Activated CD4-positive, alpha-beta memory T cell treated with anti-CD3 and anti-CD28 coated beads for 36 hours (primary cell): ENCODE data around the gene MTHFD1. TPM values are rescaled to one million over a fixed set of nuclear protein-coding genes. Genes with fewer than 3 reads are reported as not detected.

Experiments
- CTCF ChIA-PET: fragments of 350-600 bp; sonication (Branson Sonifier 250); formaldehyde crosslinking; loops from one replicate; lab custom pipeline; 2021; ENCODE audit warnings: antibody characterized with exemption, inconsistent platforms; lab: Charles Lee
- POLR2A ChIA-PET: fragments of 350-600 bp; sonication (Branson Sonifier 250); formaldehyde crosslinking; loops from one replicate; lab custom pipeline; 2021; ENCODE audit warnings: antibody characterized with exemption; lab: Charles Lee
- DNase-seq: peaks from one replicate; pipeline ENCODE4 v3.0.0-alpha.2; 2020
- H3K27ac Mint-ChIP-seq: one replicate; pipeline ENCODE4 v1.8.0; 2021; ENCODE audit warnings: mixed read lengths
- H3K27me3 Mint-ChIP-seq: one replicate; pipeline ENCODE4 v1.8.0; 2021; ENCODE audit warnings: mixed read lengths
- H3K36me3 Mint-ChIP-seq: one replicate; pipeline ENCODE4 v1.8.0; 2021; ENCODE audit warnings: mixed read lengths
- H3K4me1 Mint-ChIP-seq: one replicate; pipeline ENCODE4 v1.8.0; 2021; ENCODE audit warnings: low read depth, mixed read lengths
- H3K4me3 Mint-ChIP-seq: one replicate; pipeline ENCODE4 v1.8.0; 2021; ENCODE audit warnings: mild to moderate bottlenecking, mixed read lengths
- H3K9me3 Mint-ChIP-seq: one replicate; pipeline ENCODE4 v1.8.0; 2021; ENCODE audit warnings: mixed read lengths
- intact Hi-C: fragments of 100-400 bp; cut with micrococcal nuclease; formaldehyde crosslinking; loops from one replicate; pipeline ENCODE4 v1.15.1; 2023
- total RNA-seq, 2 experiments: library from RNA; stranded (reverse); gene quantifications; one replicate each; pipeline ENCODE4 v1.2.3, GENCODE V29; 2021

The MTHFD1 gene
- total RNA-seq, 2 experiments from 2014 or later, result 212 to 221 TPM

DNA sequence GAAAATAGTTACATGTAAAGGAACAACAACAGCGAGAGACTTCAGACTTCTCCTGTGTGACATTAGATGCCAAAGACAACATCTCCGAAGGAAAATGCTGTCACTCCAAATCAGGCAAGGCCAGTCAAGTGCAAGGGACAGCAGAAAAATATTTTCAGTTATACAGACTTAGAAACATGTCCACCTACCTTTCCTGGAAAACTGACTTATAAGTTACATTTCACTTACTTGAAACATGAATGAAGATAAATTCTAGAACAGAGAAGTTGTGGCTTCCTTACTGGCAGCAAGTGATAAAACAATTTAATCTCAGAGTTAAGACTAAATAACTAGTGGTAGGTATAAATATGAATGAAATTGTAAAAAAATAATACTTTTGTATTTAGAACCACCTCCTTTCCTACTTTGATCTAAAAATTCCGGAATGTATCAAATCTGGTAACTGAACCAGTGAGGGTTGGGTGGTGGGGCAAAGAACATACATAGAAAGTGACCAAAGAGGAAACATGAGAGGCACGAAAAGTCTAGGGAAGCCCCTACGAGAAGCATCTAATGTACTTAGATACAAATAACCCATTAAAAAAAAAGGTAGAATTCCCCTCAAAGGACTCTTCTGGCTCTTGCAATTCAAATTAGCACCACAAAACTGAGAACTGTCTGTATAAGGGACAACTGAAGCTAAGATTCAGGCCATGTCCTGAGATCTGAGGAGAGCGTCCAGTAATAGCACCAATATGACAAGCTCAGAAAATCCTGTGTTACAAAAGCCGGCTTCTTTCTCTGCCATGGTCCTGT lies 21.2 kb downstream of the MTHFD1 start:
- Mint-ChIP-seq H3K27ac (no peak overlapping the region), H3K27me3 (no peaks in the 10 kb centered on the region), H3K9me3 (no peaks in the 10 kb centered on the region), H3K4me1 (peaks cover 12% of the 10 kb centered on the region), H3K36me3 (peaks cover 30% of the 10 kb centered on the region), H3K4me3 (no peak overlapping the region)
- CTCF ChIA-PET, result interaction anchor here (0.7 kb wide), 1 partner anchor 14 kb away, joined by 3 read pairs; no protein-coding TSS in a partner anchor
- intact Hi-C loops, result no loop called here
- DNase-seq, result no peak
- POLR2A ChIA-PET, result no interaction called here

DNA sequence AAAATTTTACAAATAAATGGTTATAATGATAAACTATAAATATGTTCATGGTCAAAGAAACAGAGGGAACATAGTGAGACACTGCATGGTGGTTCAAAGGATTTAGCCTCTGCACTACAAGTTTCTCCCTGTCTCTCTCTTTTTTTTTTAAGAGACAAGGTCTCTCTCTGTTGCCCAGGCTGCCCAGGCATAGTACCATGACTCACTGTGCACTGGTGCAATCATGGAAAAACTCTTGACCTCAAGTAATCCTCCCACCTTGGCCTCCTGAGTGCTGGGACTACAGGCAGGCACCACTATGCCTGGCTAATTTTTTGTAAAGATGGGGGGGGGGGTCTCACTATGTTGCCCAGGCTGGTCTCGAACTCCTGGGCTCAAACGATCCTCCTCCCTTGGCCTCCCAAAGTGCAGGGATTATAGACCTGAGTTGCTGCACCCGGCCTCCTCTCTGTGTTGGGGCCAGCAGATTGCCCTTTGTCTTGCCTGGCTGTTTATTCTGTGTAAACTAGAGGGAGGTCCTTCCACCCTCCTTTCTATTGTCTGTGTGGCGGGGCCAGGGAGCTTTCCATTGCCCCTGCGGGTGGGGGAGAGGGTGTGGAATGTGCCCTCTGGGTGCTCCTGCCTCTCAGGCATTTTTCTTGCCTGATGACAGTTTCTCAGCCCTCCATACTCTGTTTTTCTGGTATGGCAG lies 22.1 kb downstream of the MTHFD1 start:
- ChIA-PET CTCF (interaction anchor here (1.0 kb wide), 1 partner anchor 20 kb away, joined by 4 read pairs; no protein-coding TSS in a partner anchor), POLR2A (no interaction called here)
- no peak overlapping the region for H3K27ac Mint-ChIP-seq
- intact Hi-C loops, result no loop called here
- no peak for DNase-seq
- no peaks in the 10 kb centered on the region for H3K27me3 Mint-ChIP-seq
- H3K36me3 Mint-ChIP-seq, result peaks cover 32% of the 10 kb centered on the region
- H3K4me3 Mint-ChIP-seq, result no peak overlapping the region
- H3K4me1 Mint-ChIP-seq, result peaks cover 12% of the 10 kb centered on the region
- H3K9me3 Mint-ChIP-seq, result no peaks in the 10 kb centered on the region

DNA sequence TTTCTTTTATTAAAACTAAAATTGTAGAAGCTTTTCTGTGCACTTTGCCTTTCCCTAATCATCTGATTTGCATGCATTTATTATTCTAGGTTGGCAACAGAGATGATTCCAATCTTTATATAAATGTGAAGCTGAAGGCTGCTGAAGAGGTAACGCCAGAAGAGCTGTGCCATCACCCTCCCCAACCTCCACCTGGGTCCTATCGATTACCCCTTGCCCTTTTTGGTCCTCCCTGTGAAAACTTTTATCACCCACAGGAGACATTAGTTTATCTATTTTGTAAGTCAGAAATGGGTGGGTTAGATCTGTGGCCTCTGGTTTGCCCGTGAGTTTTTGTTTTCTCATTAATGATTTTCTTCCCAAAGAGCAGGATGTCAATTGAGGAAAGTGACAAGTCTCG lies 22.8 kb downstream of the MTHFD1 start:
- Mint-ChIP-seq H3K9me3 (no peaks in the 10 kb centered on the region), H3K36me3 (peaks cover 33% of the 10 kb centered on the region), H3K4me3 (no peak overlapping the region), H3K27ac (no peak overlapping the region), H3K4me1 (peaks cover 15% of the 10 kb centered on the region), H3K27me3 (no peaks in the 10 kb centered on the region)
- ChIA-PET CTCF (interaction anchor here (1.0 kb wide), 1 partner anchor 19 kb away, joined by 4 read pairs; no protein-coding TSS in a partner anchor), POLR2A (no interaction called here)
- intact Hi-C loops, result no loop called here
- no peak for DNase-seq

DNA sequence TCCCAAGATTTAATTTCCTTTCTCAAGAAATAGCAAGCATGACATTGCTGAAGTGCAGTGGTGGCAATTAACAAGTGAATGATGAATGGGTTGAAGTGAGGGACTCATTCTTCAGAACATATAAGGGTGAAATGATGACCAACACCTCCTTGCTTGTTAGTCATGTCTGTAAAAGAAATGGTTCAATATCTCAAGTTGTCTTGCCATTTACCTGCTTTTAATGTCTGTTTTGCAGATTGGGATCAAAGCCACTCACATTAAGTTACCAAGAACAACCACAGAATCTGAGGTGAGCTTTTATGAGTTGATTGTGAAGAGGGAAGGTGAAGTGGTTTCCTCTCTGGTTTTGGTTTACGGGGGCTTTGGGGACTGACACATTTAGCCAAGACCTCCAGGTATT lies 24.1 kb downstream of the MTHFD1 start:
- H3K27ac Mint-ChIP-seq, result no peak overlapping the region
- intact Hi-C loops, result no loop called here
- H3K9me3 Mint-ChIP-seq, result no peaks in the 10 kb centered on the region
- peaks cover 34% of the 10 kb centered on the region for H3K36me3 Mint-ChIP-seq
- no peak overlapping the region for H3K4me3 Mint-ChIP-seq
- no peak for DNase-seq
- no peaks in the 10 kb centered on the region for H3K27me3 Mint-ChIP-seq
- CTCF ChIA-PET, result interaction anchor here (0.7 to 0.9 kb wide), 2 partner anchors 18 to 39 kb away, joined by 3 to 6 read pairs; no protein-coding TSS in a partner anchor
- peaks cover 15% of the 10 kb centered on the region for H3K4me1 Mint-ChIP-seq
- POLR2A ChIA-PET, result no interaction called here

DNA sequence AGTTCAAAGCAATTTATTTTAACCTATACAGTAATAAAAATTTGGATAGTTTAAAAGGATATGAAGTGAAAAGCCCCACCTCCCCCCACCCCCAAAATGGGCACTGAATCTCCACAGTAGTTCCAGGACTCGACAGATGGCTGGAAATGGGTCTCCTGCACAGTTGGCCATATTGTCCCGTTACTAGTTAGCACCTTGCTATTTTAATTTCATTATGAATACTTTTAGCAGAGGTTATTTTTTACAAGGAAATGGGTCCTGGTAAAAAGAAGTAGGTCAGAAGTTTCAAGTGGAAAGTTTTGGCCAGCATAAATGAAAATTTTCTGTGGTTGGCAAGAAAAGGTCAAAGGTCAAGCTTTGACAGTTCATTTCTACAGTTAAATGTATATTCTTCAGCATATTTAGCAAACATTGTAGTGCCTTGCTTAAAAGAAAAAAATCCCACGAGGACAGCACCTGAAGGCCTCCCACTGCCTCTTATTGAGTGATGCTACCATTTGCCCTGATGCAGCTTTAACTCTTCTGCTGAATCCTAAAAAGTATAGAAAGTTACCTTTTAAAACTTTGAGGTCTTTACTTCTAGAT lies 28.3 kb downstream of the MTHFD1 start:
- H3K9me3 Mint-ChIP-seq, result no peaks in the 10 kb centered on the region
- peaks cover 53% of the 10 kb centered on the region for H3K36me3 Mint-ChIP-seq
- H3K27me3 Mint-ChIP-seq, result no peaks in the 10 kb centered on the region
- H3K4me1 Mint-ChIP-seq, result peaks cover 10% of the 10 kb centered on the region
- ChIA-PET CTCF (interaction anchor here (0.6 to 7.1 kb wide), 3 partner anchors 14 to 62 kb away, joined by 3 to 54 read pairs (median 4); no protein-coding TSS in a partner anchor), POLR2A (no interaction called here)
- no peak overlapping the region for H3K4me3 Mint-ChIP-seq
- H3K27ac Mint-ChIP-seq, result peak overlapping the region; percentile 23
- no peak for DNase-seq
- intact Hi-C loops, result no loop called here

DNA sequence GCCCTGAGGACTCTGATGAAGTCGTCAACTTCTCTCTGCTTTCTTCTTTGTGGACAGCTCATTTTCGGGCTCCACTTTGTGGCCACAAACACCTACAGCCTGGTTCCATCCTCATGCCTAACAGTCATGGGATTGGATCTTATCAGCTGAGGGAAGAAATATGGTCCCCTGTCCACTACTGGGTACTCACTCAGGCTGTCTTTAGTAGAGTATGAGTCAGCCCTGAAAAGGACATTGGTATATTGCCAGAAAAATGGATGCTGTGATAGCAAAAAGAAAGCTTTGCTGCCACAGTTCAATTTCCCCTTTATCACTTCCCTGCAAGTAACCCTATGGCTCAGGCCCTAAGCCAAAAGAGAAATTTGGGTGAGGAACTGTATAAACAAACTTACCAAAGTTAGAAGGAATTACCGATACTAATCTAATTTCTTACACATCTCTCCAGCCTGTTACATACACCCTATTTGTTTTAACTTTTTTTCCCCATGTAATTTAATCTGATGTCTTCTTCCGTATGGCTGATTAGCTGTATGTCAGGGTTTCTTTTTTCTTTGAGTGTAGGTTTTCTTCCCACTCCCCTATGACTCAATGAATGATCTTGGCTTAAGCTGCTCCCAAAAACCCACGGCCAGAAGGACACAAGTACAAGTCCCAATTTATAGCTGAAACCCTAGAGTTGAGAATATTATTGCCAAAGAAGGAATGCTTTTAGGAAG lies 29.1 kb downstream of the MTHFD1 start:
- Mint-ChIP-seq H3K4me3 (no peak overlapping the region), H3K36me3 (peaks cover 52% of the 10 kb centered on the region), H3K4me1 (peaks cover 14% of the 10 kb centered on the region), H3K9me3 (no peaks in the 10 kb centered on the region), H3K27ac (no peak overlapping the region), H3K27me3 (no peaks in the 10 kb centered on the region)
- POLR2A ChIA-PET, result no interaction called here
- CTCF ChIA-PET, result interaction anchor here (0.6 to 7.1 kb wide), 3 partner anchors 13 to 61 kb away, joined by 4 to 54 read pairs (median 4); no protein-coding TSS in a partner anchor
- no peak for DNase-seq
- intact Hi-C loops, result no loop called here

DNA sequence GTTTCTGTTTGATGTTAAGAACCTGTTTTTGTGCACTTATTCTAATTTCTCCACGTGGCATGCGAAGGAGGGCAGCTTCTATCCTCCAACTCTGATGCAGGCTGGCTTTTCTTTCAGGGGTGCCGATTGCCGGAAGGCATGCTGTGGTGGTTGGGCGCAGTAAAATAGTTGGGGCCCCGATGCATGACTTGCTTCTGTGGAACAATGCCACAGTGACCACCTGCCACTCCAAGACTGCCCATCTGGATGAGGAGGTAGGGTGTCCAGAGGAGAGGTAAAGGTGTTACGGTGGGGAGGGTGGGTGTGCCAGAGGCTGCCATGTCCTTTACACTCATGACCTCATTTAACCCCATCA lies 29.6 kb downstream of the MTHFD1 start:
- H3K4me1 Mint-ChIP-seq, result peaks cover 18% of the 10 kb centered on the region
- no peak overlapping the region for H3K4me3 Mint-ChIP-seq
- CTCF ChIA-PET, result interaction anchor here (1.2 to 7.1 kb wide), 2 partner anchors 12 to 60 kb away, joined by 4 to 54 read pairs; no protein-coding TSS in a partner anchor
- H3K27me3 Mint-ChIP-seq, result no peaks in the 10 kb centered on the region
- DNase-seq, result no peak
- POLR2A ChIA-PET, result no interaction called here
- no peak overlapping the region for H3K27ac Mint-ChIP-seq
- H3K36me3 Mint-ChIP-seq, result peaks cover 54% of the 10 kb centered on the region
- intact Hi-C loops, result no loop called here
- H3K9me3 Mint-ChIP-seq, result no peaks in the 10 kb centered on the region

DNA sequence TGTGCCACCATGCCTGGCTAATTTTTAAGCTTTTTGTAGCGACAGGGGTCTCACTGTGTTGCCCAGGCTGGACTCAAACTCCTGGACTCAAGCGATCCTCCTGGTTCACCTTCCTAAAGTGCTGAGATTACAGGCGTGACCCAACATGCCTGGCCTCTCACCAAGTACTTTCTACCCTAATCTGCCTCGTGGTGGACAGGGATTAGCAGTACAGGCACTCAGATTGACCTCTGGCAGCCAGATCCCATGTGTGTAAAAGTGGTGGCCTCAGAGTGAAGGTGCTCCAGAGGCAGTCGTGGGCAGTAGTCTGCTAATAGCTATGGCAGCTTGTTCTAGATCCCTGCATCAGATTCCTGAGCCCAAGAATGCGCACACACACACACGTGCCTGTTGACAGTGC lies 30.9 kb downstream of the MTHFD1 start:
- H3K27me3 Mint-ChIP-seq, result no peaks in the 10 kb centered on the region

DNA sequence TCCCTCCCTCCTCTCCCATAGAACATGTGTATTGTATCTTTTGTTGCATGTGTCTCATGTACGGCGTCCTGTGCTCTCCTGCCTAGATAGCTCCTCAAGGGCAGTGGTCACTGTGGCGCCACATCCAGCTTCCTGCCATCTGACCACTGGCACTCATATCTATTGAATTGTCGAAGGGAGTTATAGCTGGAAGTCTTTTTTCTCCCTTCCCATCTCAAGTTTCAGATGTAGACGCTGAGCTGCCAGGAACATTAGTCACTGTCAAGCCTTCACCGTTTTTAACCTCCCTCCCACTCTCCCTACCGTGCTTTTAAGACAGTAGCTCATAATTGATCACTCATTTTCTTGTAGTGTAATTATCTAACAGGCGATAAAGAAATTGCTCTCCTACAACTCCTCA lies 33.0 kb downstream of the MTHFD1 start:
- H3K4me1 Mint-ChIP-seq, result peaks cover 25% of the 10 kb centered on the region
- H3K9me3 Mint-ChIP-seq, result no peaks in the 10 kb centered on the region
- no peaks in the 10 kb centered on the region for H3K27me3 Mint-ChIP-seq
- H3K4me3 Mint-ChIP-seq, result no peak overlapping the region
- intact Hi-C loops, result no loop called here
- CTCF ChIA-PET, result interaction anchor here (0.6 to 7.1 kb wide), 5 partner anchors 9 to 442 kb away, joined by 3 to 54 read pairs (median 4); no protein-coding TSS in a partner anchor
- no peak for DNase-seq
- POLR2A ChIA-PET, result interaction anchor here (1.5 kb wide), 1 partner anchor 33 kb away, joined by 4 read pairs; the partner anchor contains the start of gene MTHFD1
- H3K27ac Mint-ChIP-seq, result no peak overlapping the region
- H3K36me3 Mint-ChIP-seq, result peaks cover 63% of the 10 kb centered on the region

More for the DNA sequence above, 30.9 kb downstream of the MTHFD1 start:
- peaks cover 59% of the 10 kb centered on the region for H3K36me3 Mint-ChIP-seq
- ChIA-PET CTCF (interaction anchor here (7.1 kb wide), 1 partner anchor 11 kb away, joined by 54 read pairs; no protein-coding TSS in a partner anchor), POLR2A (no interaction called here)
- H3K4me1 Mint-ChIP-seq, result peaks cover 25% of the 10 kb centered on the region
- no peak overlapping the region for H3K4me3 Mint-ChIP-seq
- intact Hi-C loops, result no loop called here
- H3K9me3 Mint-ChIP-seq, result no peaks in the 10 kb centered on the region
- no peak overlapping the region for H3K27ac Mint-ChIP-seq
- no peak for DNase-seq

DNA sequence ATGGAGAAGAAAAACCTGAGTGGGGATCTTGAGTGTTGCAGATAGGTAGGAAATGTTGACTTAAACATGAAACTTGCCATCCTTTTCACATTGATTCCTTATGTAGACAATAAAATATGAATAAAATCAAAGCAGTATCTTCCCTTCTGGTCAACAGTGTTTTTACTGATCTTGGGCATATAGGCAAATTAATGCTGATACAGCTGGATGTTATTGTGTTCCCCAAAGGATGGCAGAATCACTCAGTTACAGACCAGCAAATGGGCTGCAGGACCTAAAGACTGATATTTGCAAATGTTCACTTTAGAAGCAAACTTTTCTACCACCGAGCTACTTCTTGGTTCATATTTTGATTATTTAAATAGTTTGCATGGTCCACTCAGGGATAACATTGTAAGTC lies 33.9 kb downstream of the MTHFD1 start:
- Mint-ChIP-seq H3K36me3 (peaks cover 63% of the 10 kb centered on the region), H3K4me1 (peaks cover 25% of the 10 kb centered on the region), H3K9me3 (no peaks in the 10 kb centered on the region), H3K27ac (peak overlapping the region; percentile 57), H3K27me3 (no peaks in the 10 kb centered on the region), H3K4me3 (no peak overlapping the region)
- intact Hi-C loops, result loop anchor here (2.0 kb wide), 2 partner anchors 53 to 83 kb away; partner anchors contain the start of gene ZBTB1
- DNase-seq, result no peak
- CTCF ChIA-PET, result interaction anchor here (1.3 to 7.1 kb wide), 5 partner anchors 8 to 89 kb away, joined by 3 to 54 read pairs (median 7); no protein-coding TSS in a partner anchor
- POLR2A ChIA-PET, result interaction anchor here (0.7 to 1.5 kb wide), 2 partner anchors 34 to 295 kb away, joined by 3 to 4 read pairs; partner anchors contain the start of gene MTHFD1

DNA sequence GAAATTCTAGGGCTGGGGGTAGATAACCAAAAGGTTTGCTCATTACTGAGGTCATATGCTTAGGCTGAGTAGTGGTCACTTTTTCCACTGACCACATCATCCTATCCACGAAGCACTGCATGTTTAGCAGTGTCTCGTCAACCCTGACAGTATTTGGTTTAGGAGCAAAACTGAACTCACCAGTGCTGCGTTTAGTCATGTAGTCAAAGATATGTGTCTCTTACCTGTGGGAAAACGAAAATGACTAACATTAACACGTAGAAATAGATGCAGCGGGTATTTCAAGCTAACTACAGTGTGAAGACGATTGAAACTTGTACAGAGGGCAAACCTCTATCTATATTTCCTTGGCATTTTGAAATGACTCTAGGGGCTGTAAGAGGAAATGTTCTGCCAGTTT lies 34.6 kb downstream of the MTHFD1 start:
- H3K27ac Mint-ChIP-seq, result peak overlapping the region; percentile 57
- no peaks in the 10 kb centered on the region for H3K27me3 Mint-ChIP-seq
- intact Hi-C loops, result loop anchor here (2.0 kb wide), 2 partner anchors 52 to 82 kb away; partner anchors contain the start of gene ZBTB1
- ChIA-PET POLR2A (interaction anchor here (0.7 to 2.4 kb wide), 7 partner anchors 22 to 258 kb away, joined by 3 to 9 read pairs (median 4); partner anchors contain the start of genes MTHFD1, ZBTB1 and ZBTB25), CTCF (interaction anchor here (0.6 to 7.1 kb wide), 6 partner anchors 7 to 224 kb away, joined by 3 to 54 read pairs (median 6); no protein-coding TSS in a partner anchor)
- no peak overlapping the region for H3K4me3 Mint-ChIP-seq
- no peaks in the 10 kb centered on the region for H3K9me3 Mint-ChIP-seq
- peak; percentile 43 for DNase-seq
- H3K36me3 Mint-ChIP-seq, result peaks cover 62% of the 10 kb centered on the region
- peaks cover 25% of the 10 kb centered on the region for H3K4me1 Mint-ChIP-seq
